Right atrium auricular region (tissue), 2 donors: ENCODE results near the gene LARP4B. TPM values are rescaled to one million over a fixed set of nuclear protein-coding genes. Genes with fewer than 3 reads are reported as not detected.

ENCODE experiments used
- DNase-seq: peaks from one replicate; pipeline ENCODE4 v3.0.0-alpha.2; 2019; ENCODE audit warnings: low spot score
- H3K27ac ChIP-seq, 2 donors: fragments of 200-600 bp; sonication (generic); 1 replicate in 1 of 2; 2 replicates in 1 of 2; pipeline ENCODE4 v1.5.1; 2016 to 2019
- H3K27me3 ChIP-seq, 2 donors: fragments of 200-600 bp; sonication (generic); one replicate each; pipeline versions ENCODE4 v1.5.1 to v1.6.0; 2017 to 2019
- H3K36me3 ChIP-seq: fragments of 200-600 bp; sonication (generic); one replicate; pipeline ENCODE4 v1.5.1; 2016
- H3K4me1 ChIP-seq, 2 donors: fragments of 200-600 bp; sonication (generic); one replicate each; pipeline versions ENCODE4 v1.5.1 to v1.6.0; 2017 to 2019
- H3K4me3 ChIP-seq, 2 donors: fragments of 200-600 bp; sonication (generic); 1 replicate in 1 of 2; 2 replicates in 1 of 2; pipeline ENCODE4 v1.5.1; 2017 to 2019; ENCODE audit warnings: mild to moderate bottlenecking in 1 of 2, moderate library complexity in 1 of 2
- H3K9me3 ChIP-seq, 2 donors: fragments of 200-600 bp; sonication (generic); one replicate each; pipeline ENCODE4 v1.5.1; 2019
- CTCF ChIP-seq, 2 donors: fragments of 200-600 bp; sonication (generic); IDR thresholded peaks; one replicate each; pipeline ENCODE4 v1.5.1; 2019; ENCODE audit warnings: antibody characterized with exemption in 2 of 2
- total RNA-seq, 2 donors: library from RNA; depleted of rRNA; stranded (reverse); fragments of >200 nt; gene quantifications; one replicate each; pipeline ENCODE4 v1.1.0, GENCODE V29; 2016

Gene LARP4B
- total RNA-seq, 2 donors from 2014 or later = 24.2 to 26.1 TPM

DNA sequence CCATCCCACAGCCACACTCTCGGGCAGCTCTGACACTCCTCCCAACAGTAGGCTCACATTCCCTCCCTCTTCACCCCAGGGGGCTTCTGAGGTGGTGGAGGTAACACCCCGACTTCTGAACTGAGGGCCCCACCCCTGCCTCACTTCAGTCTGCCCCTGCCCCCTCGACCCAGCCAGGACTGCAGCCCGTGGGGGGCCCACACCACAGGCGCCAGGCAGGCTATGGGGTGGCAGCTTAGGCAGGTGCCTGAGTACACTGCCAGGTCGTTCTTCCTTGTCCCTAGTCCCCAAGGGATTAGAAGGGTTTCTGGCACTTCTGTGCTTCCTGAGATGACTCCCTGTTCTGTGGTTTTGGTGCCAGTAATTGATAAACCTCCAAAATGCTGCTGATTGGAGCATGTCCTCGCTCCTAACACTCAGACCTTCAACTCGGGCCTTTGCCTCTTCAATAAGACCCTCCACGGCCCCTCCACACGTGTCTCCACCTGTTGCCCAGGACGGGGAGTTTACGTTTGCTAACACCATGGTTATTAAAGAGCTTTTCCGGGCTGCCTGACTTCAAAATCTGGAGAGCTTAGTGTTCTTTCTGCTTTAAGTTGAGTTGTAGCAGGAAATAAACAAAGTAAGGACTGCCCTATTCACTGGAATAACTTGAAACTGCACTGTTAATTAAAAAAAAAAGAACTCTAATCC is 23.8 kb upstream of the LARP4B start:
- DNase-seq = no peak
- TF ChIP-seq CTCF (IDR thresholded peaks at IDR 0.05) = no peak
- no peaks in the 10 kb centered on the region for H3K9me3 ChIP-seq
- no peaks in the 10 kb centered on the region for H3K36me3 ChIP-seq
- H3K27ac ChIP-seq = no peak overlapping the region
- H3K4me1 ChIP-seq = no peaks in the 10 kb centered on the region
- H3K4me3 ChIP-seq = no peak overlapping the region
- H3K27me3 ChIP-seq = no peaks in the 10 kb centered on the region

GRCh38 chr10:954396-954795 is 22.9 kb upstream of the LARP4B start:
- Histone ChIP-seq H3K27me3 (no peaks in the 10 kb centered on the region), H3K4me3 (no peak overlapping the region), H3K27ac (no peak overlapping the region), H3K9me3 (no peaks in the 10 kb centered on the region), H3K4me1 (no peaks in the 10 kb centered on the region), H3K36me3 (no peaks in the 10 kb centered on the region)
- no peak for TF ChIP-seq CTCF (IDR thresholded peaks at IDR 0.05)
- DNase-seq = no peak

- no peak for TF ChIP-seq CTCF (IDR thresholded peaks at IDR 0.05)
- H3K36me3 ChIP-seq = no peaks in the 10 kb centered on the region
- no peaks in the 10 kb centered on the region for H3K4me1 ChIP-seq
- H3K27ac ChIP-seq = no peak overlapping the region
- H3K4me3 ChIP-seq = no peak overlapping the region
- no peak for DNase-seq
- no peaks in the 10 kb centered on the region for H3K27me3 ChIP-seq
- no peaks in the 10 kb centered on the region for H3K9me3 ChIP-seq
Measured at GRCh38 chr10:953836-954235, 22.3 kb upstream of the LARP4B start.

DNA sequence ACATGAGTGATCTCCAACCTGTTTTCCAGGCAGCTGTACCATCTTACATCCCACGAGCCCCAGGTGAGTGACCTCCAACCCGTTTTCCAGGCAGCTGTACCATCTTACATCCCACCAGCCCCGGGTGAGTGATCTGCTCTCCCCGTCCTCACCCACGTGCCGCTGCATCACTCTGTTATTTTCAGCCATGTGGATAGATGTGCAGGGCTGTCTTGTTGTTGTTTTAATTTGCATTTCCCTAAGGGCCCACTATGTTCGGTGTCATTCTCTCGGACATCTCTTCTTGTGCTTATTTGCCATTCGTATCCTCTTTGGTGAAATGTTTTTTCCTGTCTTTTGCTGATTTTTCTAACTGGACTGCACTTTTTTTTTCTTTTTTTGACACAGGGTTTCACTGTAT is 17.9 kb upstream of the LARP4B start:
- no peaks in the 10 kb centered on the region for H3K36me3 ChIP-seq
- no peak overlapping the region for H3K4me3 ChIP-seq
- TF ChIP-seq CTCF (IDR thresholded peaks at IDR 0.05) = no peak
- DNase-seq = no peak
- no peak overlapping the region for H3K27ac ChIP-seq
- H3K4me1 ChIP-seq = no peaks in the 10 kb centered on the region
- H3K27me3 ChIP-seq = no peaks in the 10 kb centered on the region
- H3K9me3 ChIP-seq = no peaks in the 10 kb centered on the region

- no peaks in the 10 kb centered on the region for H3K9me3 ChIP-seq
- H3K4me3 ChIP-seq = no peak overlapping the region
- H3K27me3 ChIP-seq = no peaks in the 10 kb centered on the region
- no peaks in the 10 kb centered on the region for H3K4me1 ChIP-seq
- no peaks in the 10 kb centered on the region for H3K36me3 ChIP-seq
- no peak for TF ChIP-seq CTCF (IDR thresholded peaks at IDR 0.05)
- DNase-seq = no peak
- no peak overlapping the region for H3K27ac ChIP-seq
Measured at GRCh38 chr10:948347-948746, 16.8 kb upstream of the LARP4B start.

GRCh38 chr10:947881-948280 is 16.4 kb upstream of the LARP4B start:
- no peak for DNase-seq
- H3K4me3 ChIP-seq = no peak overlapping the region
- TF ChIP-seq CTCF (IDR thresholded peaks at IDR 0.05) = no peak

More at GRCh38 chr10:947881-948280, 16.4 kb upstream of the LARP4B start:
- H3K4me1 ChIP-seq = no peaks in the 10 kb centered on the region
- H3K27me3 ChIP-seq = no peaks in the 10 kb centered on the region
- H3K9me3 ChIP-seq = no peaks in the 10 kb centered on the region
- H3K27ac ChIP-seq = no peak overlapping the region
- H3K36me3 ChIP-seq = no peaks in the 10 kb centered on the region
